Measurements from ENCODE around the gene ANKRD11. TPM values are rescaled to one million over a fixed set of nuclear protein-coding genes. Genes with fewer than 3 reads are reported as not detected.

ANKRD11 gene
- total and polyA plus RNA-seq, 2 donors (not counting 3 experiments of a cell fraction or from before 2014, with no cell fraction given) = 55.8 to 191 TPM

- no peak overlapping the region for H3K4me3 ChIP-seq (replicated peaks in 1 of 3; ENCODE audit: insufficient read depth in 1 of 3, low read depth in 1 of 3, low read length in 3 of 3)
- dilution Hi-C loops (cut with MboI; ENCODE audit: extremely low pct_ligation_motif_present, low sequenced_read_pairs) = no loop called here
- TF ChIP-seq MYC (IDR thresholded peaks at IDR 0.05; ENCODE audit: low read depth, low read length) = no peak
- TF ChIP-seq MAX (IDR thresholded peaks at IDR 0.05; ENCODE audit: insufficient read depth, insufficient read length) = no peak
- TF ChIP-seq JUN (IDR thresholded peaks at IDR 0.05; ENCODE audit: borderline replicate concordance, insufficient read depth, insufficient read length, low read depth) = no peak
- TF ChIP-seq GATA2 (IDR thresholded peaks at IDR 0.05; ENCODE audit: insufficient read depth, insufficient read length, low read depth, low read length) = no peak
- no peak for TF ChIP-seq EZH2 (IDR thresholded peaks at IDR 0.05; ENCODE audit: borderline replicate concordance, low read depth, low read length, severe bottlenecking)
- TF ChIP-seq CTCF (IDR thresholded peaks at IDR 0.05; ENCODE audit: extremely low read depth in 1 of 2, insufficient read depth in 1 of 2, low read depth in 1 of 2, low read length in 2 of 2) = no peak
- TF ChIP-seq POLR2AphosphoS5 (IDR thresholded peaks at IDR 0.05; ENCODE audit: insufficient read depth, low read depth, low read length) = no peak
- TF ChIP-seq POLR2A (IDR thresholded peaks at IDR 0.05; ENCODE audit: low read depth, low read length) = no peak
- TF ChIP-seq FOS (IDR thresholded peaks at IDR 0.05; ENCODE audit: borderline replicate concordance, insufficient read depth, low read length) = no peak
- BruUV-seq (replicated peaks) = no TSS peak
- H4K20me1 ChIP-seq (replicated peaks; ENCODE audit: control insufficient read depth, extremely low read depth, insufficient read depth, low read length) = no peaks in the 10 kb centered on the region
- CTCF ChIA-PET = interaction anchor here (1.3 kb wide), 1 partner anchor 9 kb away, joined by 3 read pairs; no protein-coding TSS in a partner anchor
- no peak for FAIRE-seq
- H3K9me3 ChIP-seq (replicated peaks; ENCODE audit: control insufficient read depth, insufficient read depth, low read length) = no peaks in the 10 kb centered on the region
- intact Hi-C loops (cut with micrococcal nuclease) = no loop called here
- no peaks in the 10 kb centered on the region for H3K9me1 ChIP-seq (replicated peaks; ENCODE audit: control insufficient read depth, extremely low read depth, insufficient read depth, low read length)
- POLR2A ChIA-PET = no interaction called here
- no peak overlapping the region for H3K27ac ChIP-seq (ENCODE audit: insufficient read depth, low read depth, low read length)
- no peak overlapping the region for H3K9ac ChIP-seq (replicated peaks; ENCODE audit: extremely low read depth, insufficient read depth, low read length)
- no peaks in the 10 kb centered on the region for H3K79me2 ChIP-seq (ENCODE audit: control insufficient read depth, insufficient read depth, low read length)
- peaks cover 6% of the 10 kb centered on the region for H3K4me1 ChIP-seq (ENCODE audit: control insufficient read depth, extremely low read depth, insufficient read depth, low read length)
- no peaks in the 10 kb centered on the region for H3K27me3 ChIP-seq (ENCODE audit: control insufficient read depth in 2 of 2, insufficient read depth in 2 of 2, low read length in 2 of 2)
- H3K36me3 ChIP-seq (ENCODE audit: control insufficient read depth in 2 of 2, extremely low read depth in 1 of 2, insufficient read depth in 2 of 2, low read length in 2 of 2) = no peaks in the 10 kb centered on the region
- no peak overlapping the region for H2AFZ ChIP-seq (ENCODE audit: low read depth, low read length)
- DNase-seq (ENCODE audit: low read depth, low spot score) = no peak
- H3K4me2 ChIP-seq (ENCODE audit: insufficient read depth, low read length) = no peak overlapping the region
These were observed 236.6 kb downstream of the ANKRD11 start for GRCh38 chr16:89253548-89254287.
